ENCODE results near the gene CHRNB1.

CHRNB1 gene

DNA sequence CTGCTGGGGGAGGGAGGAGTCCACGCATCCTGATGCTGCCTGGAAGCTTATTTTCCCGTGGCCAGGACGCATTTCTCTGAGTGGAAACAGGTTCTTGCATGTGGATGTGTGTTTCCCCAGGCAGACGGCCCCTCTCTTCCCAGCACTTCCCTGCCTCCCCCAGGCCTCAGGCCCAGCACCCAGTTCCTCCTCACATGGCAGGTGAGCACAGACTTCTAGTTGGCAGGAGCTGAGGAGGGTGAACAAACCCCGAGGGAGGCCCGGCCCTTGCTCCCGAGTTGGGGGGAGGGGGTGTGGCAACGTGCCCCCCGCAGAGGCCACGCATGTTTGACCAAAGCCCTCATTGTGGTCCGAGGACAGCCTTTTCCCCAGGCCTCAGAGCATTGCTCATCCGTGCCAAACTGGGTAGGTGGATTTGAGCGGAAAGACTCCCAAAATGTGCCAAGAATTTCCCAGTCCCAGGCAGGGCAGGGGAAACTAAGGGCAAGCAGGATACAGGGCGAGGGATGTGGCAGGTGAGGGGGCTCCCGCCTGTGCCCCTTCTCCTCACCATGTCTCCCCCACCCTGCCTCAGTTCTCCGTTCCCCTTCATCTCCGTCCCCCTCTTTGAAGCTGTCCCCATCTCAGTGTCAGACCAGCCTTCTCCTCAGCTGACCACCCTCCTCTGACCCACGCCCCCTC lies 26.2 kb upstream of the CHRNB1 start:
- H3K79me1 ChIP-seq (ENCODE audit: low read depth, low read length) = peaks cover 4% of the 10 kb centered on the region
- no peaks in the 10 kb centered on the region for H3K9me3 ChIP-seq (replicated peaks in 1 of 2; ENCODE audit: control insufficient read depth in 2 of 2, insufficient read depth in 1 of 2, low read depth in 1 of 2, low read length in 2 of 2)
- H2AK5ac ChIP-seq (ENCODE audit: low read depth, low read length) = peak overlapping the region; percentile 9
- H3K18ac ChIP-seq (ENCODE audit: low read length) = peak overlapping the region; percentile 49
- H3K36me3 ChIP-seq (replicated peaks in 1 of 2; ENCODE audit: control insufficient read depth in 2 of 2, insufficient read depth in 2 of 2, low read length in 2 of 2) = peaks cover 30 to 51% of the 10 kb centered on the region in 2 donors
- no peak overlapping the region for H3K4me3 ChIP-seq (ENCODE audit: low read length in 2 of 2)
- no peak overlapping the region for H3K4me2 ChIP-seq (ENCODE audit: insufficient read depth, low read length, poor library complexity, severe bottlenecking)
- H2BK12ac ChIP-seq (ENCODE audit: low read length) = peak overlapping the region; percentile 82
- no peak overlapping the region for H3K4ac ChIP-seq (ENCODE audit: low read length)
- no peak overlapping the region for H3K23ac ChIP-seq (ENCODE audit: low read depth, low read length, poor library complexity)
- peak overlapping the region; percentile 2 for H3K9ac ChIP-seq (ENCODE audit: low read depth, low read length, poor library complexity)
- H2BK120ac ChIP-seq (ENCODE audit: low read depth, low read length) = no peak overlapping the region
- no peak overlapping the region for H4K91ac ChIP-seq (ENCODE audit: low read depth, low read length, poor library complexity)
- H3K27me3 ChIP-seq (ENCODE audit: control insufficient read depth in 3 of 3, insufficient read depth in 3 of 3, low read depth in 1 of 3, low read length in 3 of 3) = no peaks in the 10 kb centered on the region
- H2AFZ ChIP-seq (ENCODE audit: low read length) = no peak overlapping the region
- no peak overlapping the region for H4K8ac ChIP-seq (ENCODE audit: low read depth, low read length)
- peak overlapping the region; percentile 7 for H2BK5ac ChIP-seq (ENCODE audit: low read length)
- peaks cover 26 to 38% of the 10 kb centered on the region in 2 donors for H3K4me1 ChIP-seq (ENCODE audit: control insufficient read depth in 2 of 2, insufficient read depth in 1 of 2, low read depth in 1 of 2, low read length in 2 of 2)
- H2BK15ac ChIP-seq (ENCODE audit: low read length) = no peak overlapping the region
- WGBS, 2 donors (ENCODE audit: extremely low coverage in 2 of 2, insufficient read length in 2 of 2, insufficient replicate concordance in 1 of 2) = no CpG with 5 or more reads among the region's 18 CpGs
- H3K14ac ChIP-seq (ENCODE audit: low read length) = no peak overlapping the region
- no peak for DNase-seq (ENCODE audit: low spot score)
- peak overlapping the region; percentile 43 for H3K27ac ChIP-seq (replicated peaks; ENCODE audit: low read length)

DNA sequence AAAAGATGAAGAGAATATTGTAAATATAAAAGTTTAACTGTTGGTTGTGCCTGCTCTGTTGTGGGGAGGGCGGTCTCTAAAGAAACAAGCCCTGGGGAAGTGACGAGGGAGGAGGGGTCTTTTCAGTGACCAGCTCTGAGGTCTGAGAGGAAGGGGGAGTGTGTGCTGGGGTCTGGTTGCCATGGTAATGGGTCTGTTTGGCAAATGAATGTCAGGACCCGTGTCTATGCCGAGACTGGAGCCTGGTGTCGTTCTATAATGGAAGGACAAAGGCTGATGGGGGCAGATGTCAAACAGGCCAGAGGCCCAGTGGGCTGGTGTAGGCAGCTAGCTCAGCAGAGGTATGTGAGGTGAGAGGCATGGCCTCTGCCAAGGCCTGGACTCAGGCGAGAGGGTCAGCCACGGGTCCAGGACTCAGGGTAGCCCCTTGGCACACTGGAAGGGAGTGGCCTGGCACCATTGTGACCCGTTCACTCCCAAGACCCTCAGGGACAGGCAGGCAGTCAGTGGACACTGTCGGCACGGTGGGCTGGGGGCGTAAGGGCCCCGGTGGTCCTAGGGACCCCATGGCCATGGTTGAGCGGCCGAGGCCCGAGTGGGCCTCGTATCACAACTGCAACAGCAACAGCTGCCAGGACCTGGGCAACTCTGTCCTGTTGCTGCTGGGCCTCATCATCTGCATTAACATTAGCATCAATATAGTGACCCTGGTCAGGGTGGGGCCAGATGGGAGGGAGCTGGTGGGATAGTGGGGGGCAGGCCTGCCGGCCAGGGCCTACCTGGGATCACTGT lies 24.8 kb upstream of the CHRNB1 start, which contains the start of gene SPEM1:
TSS of gene SPEM1 (plus strand) at position 506 of the 792 bp plus-strand sequence. CDS start at position 567, 61 bp downstream.
- Histone ChIP-seq H3K27ac (replicated peaks; ENCODE audit: low read length) (peak within 1 kb of the TSS; percentile 51), H3K79me1 (ENCODE audit: low read depth, low read length) (peaks cover 4% of the 10 kb centered on the region), H4K91ac (ENCODE audit: low read depth, low read length, poor library complexity) (peak within 1 kb of the TSS; percentile 32), H2BK5ac (ENCODE audit: low read length) (peak within 1 kb of the TSS; percentile 71), H2BK15ac (ENCODE audit: low read length) (peak within 1 kb of the TSS; percentile 13), H4K8ac (ENCODE audit: low read depth, low read length) (no peak within 1 kb of the TSS), H3K4me2 (ENCODE audit: insufficient read depth, low read length, poor library complexity, severe bottlenecking) (peak within 1 kb of the TSS; percentile 41), H3K4ac (ENCODE audit: low read length) (peak within 1 kb of the TSS; percentile 94), H3K23ac (ENCODE audit: low read depth, low read length, poor library complexity) (peak within 1 kb of the TSS; percentile 52), H3K4me3 (ENCODE audit: low read length in 2 of 2) (no peak within 1 kb of the TSS), H3K36me3 (replicated peaks in 1 of 2; ENCODE audit: control insufficient read depth in 2 of 2, insufficient read depth in 2 of 2, low read length in 2 of 2) (peaks cover 22 to 37% of the 10 kb centered on the region in 2 donors), H2AK5ac (ENCODE audit: low read depth, low read length) (peak within 1 kb of the TSS; percentile 95), H3K9ac (ENCODE audit: low read depth, low read length, poor library complexity) (peak within 1 kb of the TSS; percentile 84), H3K9me3 (replicated peaks in 1 of 2; ENCODE audit: control insufficient read depth in 2 of 2, insufficient read depth in 1 of 2, low read depth in 1 of 2, low read length in 2 of 2) (no peaks in the 10 kb centered on the region), H3K14ac (ENCODE audit: low read length) (peak within 1 kb of the TSS; percentile 96), H2BK120ac (ENCODE audit: low read depth, low read length) (peak within 1 kb of the TSS; percentile 6), H3K27me3 (ENCODE audit: control insufficient read depth in 3 of 3, insufficient read depth in 3 of 3, low read depth in 1 of 3, low read length in 3 of 3) (no peaks in the 10 kb centered on the region), H3K18ac (ENCODE audit: low read length) (peak within 1 kb of the TSS; percentile 99), H3K4me1 (ENCODE audit: control insufficient read depth in 2 of 2, insufficient read depth in 1 of 2, low read depth in 1 of 2, low read length in 2 of 2) (peaks cover 26 to 38% of the 10 kb centered on the region in 2 donors), H2BK12ac (ENCODE audit: low read length) (peak within 1 kb of the TSS; percentile 65), H2AFZ (ENCODE audit: low read length) (no peak within 1 kb of the TSS)
- WGBS, 2 donors (ENCODE audit: extremely low coverage in 2 of 2, insufficient read length in 2 of 2, insufficient replicate concordance in 1 of 2) = no CpG with 5 or more reads among the region's 17 CpGs
- peak; percentile 87 for DNase-seq (ENCODE audit: low spot score)

DNA sequence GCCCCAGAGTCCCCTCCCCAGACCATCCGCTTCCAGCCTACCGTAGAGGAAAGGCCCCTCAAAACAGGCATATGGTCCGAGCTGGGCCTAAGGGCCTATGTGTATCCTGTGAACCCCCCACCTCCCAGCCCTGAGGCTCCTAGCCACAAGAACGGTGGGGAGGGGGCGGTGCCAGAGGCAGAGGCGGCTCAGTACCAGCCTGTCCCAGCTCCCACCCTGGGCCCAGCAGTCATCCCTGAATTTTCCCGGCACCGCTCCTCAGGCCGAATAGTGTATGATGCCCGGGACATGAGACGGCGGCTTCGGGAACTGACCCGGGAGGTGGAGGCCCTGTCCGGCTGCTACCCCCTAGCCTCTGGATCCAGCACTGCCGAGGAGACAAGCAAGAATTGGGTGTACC lies 23.7 kb upstream of the CHRNB1 start:
- no peak for DNase-seq (ENCODE audit: low spot score)
- Histone ChIP-seq H3K36me3 (replicated peaks in 1 of 2; ENCODE audit: control insufficient read depth in 2 of 2, insufficient read depth in 2 of 2, low read length in 2 of 2) (peaks cover 12 to 25% of the 10 kb centered on the region in 2 donors), H3K9ac (ENCODE audit: low read depth, low read length, poor library complexity) (no peak overlapping the region), H3K9me3 (replicated peaks in 1 of 2; ENCODE audit: control insufficient read depth in 2 of 2, insufficient read depth in 1 of 2, low read depth in 1 of 2, low read length in 2 of 2) (no peaks in the 10 kb centered on the region), H3K4ac (ENCODE audit: low read length) (no peak overlapping the region), H3K18ac (ENCODE audit: low read length) (peak overlapping the region; percentile 15), H2AK5ac (ENCODE audit: low read depth, low read length) (peak overlapping the region; percentile 95), H3K79me1 (ENCODE audit: low read depth, low read length) (peaks cover under 1% of the 10 kb centered on the region), H3K4me1 (ENCODE audit: control insufficient read depth in 2 of 2, insufficient read depth in 1 of 2, low read depth in 1 of 2, low read length in 2 of 2) (peaks cover 26 to 38% of the 10 kb centered on the region in 2 donors), H3K23ac (ENCODE audit: low read depth, low read length, poor library complexity) (peak overlapping the region; percentile 6), H3K14ac (ENCODE audit: low read length) (no peak overlapping the region), H2AFZ (ENCODE audit: low read length) (no peak overlapping the region), H2BK120ac (ENCODE audit: low read depth, low read length) (peak overlapping the region; percentile 6), H2BK12ac (ENCODE audit: low read length) (peak overlapping the region; percentile 19), H2BK15ac (ENCODE audit: low read length) (peak overlapping the region; percentile 13), H2BK5ac (ENCODE audit: low read length) (no peak overlapping the region), H3K4me2 (ENCODE audit: insufficient read depth, low read length, poor library complexity, severe bottlenecking) (no peak overlapping the region), H3K27me3 (ENCODE audit: control insufficient read depth in 3 of 3, insufficient read depth in 3 of 3, low read depth in 1 of 3, low read length in 3 of 3) (no peaks in the 10 kb centered on the region), H4K91ac (ENCODE audit: low read depth, low read length, poor library complexity) (peak overlapping the region; percentile 9), H4K8ac (ENCODE audit: low read depth, low read length) (no peak overlapping the region), H3K27ac (replicated peaks; ENCODE audit: low read length) (no peak overlapping the region), H3K4me3 (ENCODE audit: low read length in 2 of 2) (no peak overlapping the region)
- WGBS, 2 donors (ENCODE audit: extremely low coverage in 2 of 2, insufficient read length in 2 of 2, insufficient replicate concordance in 1 of 2) = no CpG with 5 or more reads among the region's 16 CpGs

DNA sequence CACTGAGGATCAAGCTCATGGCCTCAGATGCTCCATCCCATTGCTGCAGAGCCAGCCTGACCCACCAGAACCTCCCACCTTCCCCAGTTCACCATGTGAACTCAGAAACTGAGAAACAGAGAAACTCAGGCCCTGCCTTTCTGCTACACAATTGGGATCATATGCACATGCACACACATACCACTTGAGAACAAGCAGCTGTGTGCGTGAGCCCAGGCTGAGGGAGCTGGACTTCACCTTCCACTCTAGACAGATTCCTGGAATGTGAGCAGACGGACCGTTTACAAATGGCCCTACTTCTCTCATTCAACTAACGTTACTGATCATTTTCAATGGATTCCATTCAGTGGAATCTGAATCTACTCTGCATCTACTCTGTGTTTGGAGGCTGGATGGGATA lies 21.2 kb upstream of the CHRNB1 start:
- H3K27ac ChIP-seq (replicated peaks; ENCODE audit: low read length) = no peak overlapping the region
- H3K9me3 ChIP-seq (replicated peaks in 1 of 2; ENCODE audit: control insufficient read depth in 2 of 2, insufficient read depth in 1 of 2, low read depth in 1 of 2, low read length in 2 of 2) = no peaks in the 10 kb centered on the region
- H3K27me3 ChIP-seq (ENCODE audit: control insufficient read depth in 3 of 3, insufficient read depth in 3 of 3, low read depth in 1 of 3, low read length in 3 of 3) = no peaks in the 10 kb centered on the region
- no peak overlapping the region for H3K4me3 ChIP-seq (ENCODE audit: low read length in 2 of 2)
- H3K4ac ChIP-seq (ENCODE audit: low read length) = no peak overlapping the region
- no peak overlapping the region for H3K18ac ChIP-seq (ENCODE audit: low read length)
- H3K79me1 ChIP-seq (ENCODE audit: low read depth, low read length) = peaks cover 3% of the 10 kb centered on the region
- no peak overlapping the region for H4K8ac ChIP-seq (ENCODE audit: low read depth, low read length)
- H3K36me3 ChIP-seq (replicated peaks in 1 of 2; ENCODE audit: control insufficient read depth in 2 of 2, insufficient read depth in 2 of 2, low read length in 2 of 2) = peaks cover 0 to 3% of the 10 kb centered on the region in 2 donors
- no peak overlapping the region for H2BK12ac ChIP-seq (ENCODE audit: low read length)
- no peak overlapping the region for H2BK5ac ChIP-seq (ENCODE audit: low read length)
- WGBS, 2 donors (ENCODE audit: extremely low coverage in 2 of 2, insufficient read length in 2 of 2, insufficient replicate concordance in 1 of 2) = no CpG with 5 or more reads among the region's 4 CpGs
- DNase-seq (ENCODE audit: low spot score) = no peak
- no peak overlapping the region for H2BK15ac ChIP-seq (ENCODE audit: low read length)
- no peak overlapping the region for H4K91ac ChIP-seq (ENCODE audit: low read depth, low read length, poor library complexity)
- no peak overlapping the region for H3K14ac ChIP-seq (ENCODE audit: low read length)
- H3K9ac ChIP-seq (ENCODE audit: low read depth, low read length, poor library complexity) = no peak overlapping the region
- H3K4me1 ChIP-seq (ENCODE audit: control insufficient read depth in 2 of 2, insufficient read depth in 1 of 2, low read depth in 1 of 2, low read length in 2 of 2) = peaks cover 20 to 28% of the 10 kb centered on the region in 2 donors
- no peak overlapping the region for H2BK120ac ChIP-seq (ENCODE audit: low read depth, low read length)
- H3K23ac ChIP-seq (ENCODE audit: low read depth, low read length, poor library complexity) = no peak overlapping the region
- no peak overlapping the region for H3K4me2 ChIP-seq (ENCODE audit: insufficient read depth, low read length, poor library complexity, severe bottlenecking)
- H2AK5ac ChIP-seq (ENCODE audit: low read depth, low read length) = no peak overlapping the region
- H2AFZ ChIP-seq (ENCODE audit: low read length) = no peak overlapping the region
